Fibroblast of pulmonary artery (primary cell): ENCODE results near the gene TSN.
A peak's percentile ranks its signal among the peaks of the same experiment; 100 is the strongest.

Source experiments
- DNase-seq: peaks from one replicate; pipeline ENCODE4 v3.0.0-alpha.2; 2010; ENCODE audit warnings: low read depth
- H3K4me3 ChIP-seq: replicated peaks from 2 replicates; pipeline ENCODE4 v1.5.1; 2011; ENCODE audit warnings: low read depth, mild to moderate bottlenecking, control low read depth, low read length, moderate library complexity
- CTCF ChIP-seq: IDR thresholded peaks from 2 replicates; pipeline ENCODE4 v1.5.1; 2011; ENCODE audit warnings: mild to moderate bottlenecking, control low read depth, low read length, inconsistent platforms; ENCODE audit errors: missing control alignments

TSN gene

GRCh38 chr2:121746071-121746578 lies 9.3 kb upstream of the TSN start:
- H3K4me3 ChIP-seq = no peak overlapping the region
- no peak for TF ChIP-seq CTCF
- DNase-seq = no peak

- TF ChIP-seq CTCF = peak; percentile 57
- DNase-seq = peak; percentile 60
- H3K4me3 ChIP-seq = no peak overlapping the region
These were observed 7.2 kb upstream of the TSN start for GRCh38 chr2:121748202-121748601.

GRCh38 chr2:121754851-121755236 lies 607 bp upstream of the TSN start:
- peak overlapping the region; percentile 99 for H3K4me3 ChIP-seq
- no peak for DNase-seq
- TF ChIP-seq CTCF = no peak

GRCh38 chr2:121764681-121765228 lies 9.3 kb downstream of the TSN start:
- TF ChIP-seq CTCF = no peak
- no peak for DNase-seq
- H3K4me3 ChIP-seq = no peak overlapping the region

- no peak overlapping the region for H3K4me3 ChIP-seq
- TF ChIP-seq CTCF = no peak
- no peak for DNase-seq
These were observed 11.2 kb downstream of the TSN start for GRCh38 chr2:121766624-121767023.

- no peak for DNase-seq
- no peak overlapping the region for H3K4me3 ChIP-seq
- no peak for TF ChIP-seq CTCF
These were observed 12.8 kb downstream of the TSN start for GRCh38 chr2:121768143-121768755.
